ENCODE results near the gene MUSTN1.

Gene MUSTN1

GRCh38 chr3:52834871-52835501 lies at the start of gene MUSTN1:
MUSTN1 (minus strand) TSS chr3:52835019; CDS start chr3:52834948, 71 bp downstream.
- peak; percentile 1 for DNase-seq

- DNase-seq = no peak
Measured at GRCh38 chr3:52882377-52882776, 47.6 kb upstream of the MUSTN1 start.

- DNase-seq = no peak
Measured at GRCh38 chr3:52881871-52882270, 47.1 kb upstream of the MUSTN1 start.

GRCh38 chr3:52880474-52880873 lies 45.7 kb upstream of the MUSTN1 start:
- no peak for DNase-seq

- no peak for DNase-seq
Measured at GRCh38 chr3:52880047-52880446, 45.2 kb upstream of the MUSTN1 start.

GRCh38 chr3:52879581-52879980 lies 44.8 kb upstream of the MUSTN1 start:
- DNase-seq = no peak

- no peak for DNase-seq
Measured at GRCh38 chr3:52879090-52879489, 44.3 kb upstream of the MUSTN1 start.

GRCh38 chr3:52877085-52877484 lies 42.3 kb upstream of the MUSTN1 start:
- no peak for DNase-seq

- DNase-seq = no peak
Measured at GRCh38 chr3:52874864-52875587, 40.2 kb upstream of the MUSTN1 start.

- DNase-seq = no peak
Measured at GRCh38 chr3:52874160-52874701, 39.4 kb upstream of the MUSTN1 start.

- no peak for DNase-seq
Measured at GRCh38 chr3:52873433-52874159, 38.8 kb upstream of the MUSTN1 start.

GRCh38 chr3:52872245-52872644 lies 37.4 kb upstream of the MUSTN1 start:
- DNase-seq = no peak

- no peak for DNase-seq
Measured at GRCh38 chr3:52871761-52872160, 36.9 kb upstream of the MUSTN1 start.

- DNase-seq = no peak
Measured at GRCh38 chr3:52870471-52870870, 35.7 kb upstream of the MUSTN1 start.

- DNase-seq = no peak
Measured at GRCh38 chr3:52866427-52866826, 31.6 kb upstream of the MUSTN1 start.

- DNase-seq = no peak
Measured at GRCh38 chr3:52865994-52866393, 31.2 kb upstream of the MUSTN1 start.

- no peak for DNase-seq
Measured at GRCh38 chr3:52860424-52860768, 25.6 kb upstream of the MUSTN1 start.

GRCh38 chr3:52859686-52860423 lies 25.0 kb upstream of the MUSTN1 start:
- DNase-seq = no peak

GRCh38 chr3:52857864-52858263 lies 23.0 kb upstream of the MUSTN1 start:
- no peak for DNase-seq

GRCh38 chr3:52857133-52857532 lies 22.3 kb upstream of the MUSTN1 start:
- no peak for DNase-seq

GRCh38 chr3:52856666-52857065 lies 21.8 kb upstream of the MUSTN1 start:
- DNase-seq = no peak

GRCh38 chr3:52854013-52854412 lies 19.2 kb upstream of the MUSTN1 start:
- DNase-seq = no peak

- DNase-seq = no peak
Measured at GRCh38 chr3:52852419-52852818, 17.6 kb upstream of the MUSTN1 start.
